Transverse colon (tissue), 4 donors: ENCODE results near the gene TPH2. TPM values are rescaled to one million over a fixed set of nuclear protein-coding genes. Genes with fewer than 3 reads are reported as not detected.

Experiments used
- DNase-seq: peaks from one replicate; pipeline ENCODE4 v3.0.0-alpha.2; 2019
- H3K27ac ChIP-seq, 4 donors: fragments of 200-600 bp; sonication (generic); 2 replicates each; pipeline ENCODE4 v1.5.1; 2016 to 2018; ENCODE audit warnings: inconsistent platforms in 4 of 4
- H3K27me3 ChIP-seq: fragments of 200-600 bp; sonication (generic); 2 replicates; pipeline ENCODE4 v1.5.1; 2017; ENCODE audit warnings: inconsistent platforms
- H3K36me3 ChIP-seq, 4 donors: fragments of 200-600 bp; sonication (generic); 2 replicates each; pipeline ENCODE4 v1.5.1; 2017 to 2019; ENCODE audit warnings: inconsistent platforms in 4 of 4
- H3K4me1 ChIP-seq, 4 donors: fragments of 200-600 bp; sonication (generic); 2 replicates each; pipeline ENCODE4 v1.5.1; 2017 to 2020; ENCODE audit warnings: inconsistent platforms in 4 of 4
- H3K4me3 ChIP-seq, 4 donors: fragments of 200-600 bp; sonication (generic); 1 replicate in 1 of 4; 2 replicates in 3 of 4; pipeline versions ENCODE4 v1.5.1 to v1.6.1; 2017 to 2019; ENCODE audit warnings: inconsistent platforms in 4 of 4
- H3K9me3 ChIP-seq, 2 donors: fragments of 200-600 bp; sonication (generic); 2 replicates each; pipeline ENCODE4 v1.5.1; 2017 to 2019; ENCODE audit warnings: inconsistent platforms in 2 of 2
- EP300 ChIP-seq: sonication (generic); formaldehyde crosslinking; IDR thresholded peaks from one replicate; pipeline ENCODE4 v1.6.1; 2017; ENCODE audit warnings: antibody characterized with exemption, low read depth
- POLR2A ChIP-seq: fragments of 450-650 bp; IDR thresholded peaks from one replicate; pipeline ENCODE4 v1.6.1; 2016; ENCODE audit warnings: antibody characterized with exemption, mild to moderate bottlenecking, moderate library complexity
- POLR2AphosphoS5 ChIP-seq, 3 donors: sonication (generic); formaldehyde crosslinking; IDR thresholded peaks; one replicate each; pipeline ENCODE4 v1.6.1; 2016; ENCODE audit warnings: antibody characterized with exemption in 3 of 3
- WGBS, 2 donors: methylation state at CpG; one replicate each; pipeline ENCODE4 v1.1.5; 2018; ENCODE audit warnings: low coverage in 1 of 2; 5-methylcytosine and 5-hydroxymethylcytosine counted together
- in situ Hi-C, 4 donors: fragments of 200-750 bp; cut with MboI; loops; one replicate each; pipeline versions ENCODE4 v1.15.0 to v1.15.1; 2017; ENCODE audit warnings: low sequenced_read_pairs in 3 of 4, low pct_ligation_motif_present in 1 of 4, low pct_unique_long_range_greater_than_20kb in 1 of 4
- intact Hi-C: fragments of 100-400 bp; cut with DNase I; formaldehyde crosslinking; loops from one replicate; pipeline ENCODE4 v1.15.1; 2023; ENCODE audit warnings: low total_unique reads
- total RNA-seq, 4 donors: library from RNA; depleted of rRNA; stranded (reverse); fragments of >200 nt; gene quantifications; one replicate each; pipeline ENCODE4 v1.1.0, GENCODE V29; 2016
- TF ChIP-seq, protein P1 (sequence below), 5 experiments: fragments of 200-600 bp in 3 of 5; fragments of 450-650 bp in 2 of 5; sonication (generic) in 3 of 5; IDR thresholded peaks; 1 replicate in 2 of 5; 2 replicates in 3 of 5; pipeline ENCODE4 v1.5.1; 2016 to 2017; ENCODE audit warnings: antibody characterized with exemption in 5 of 5, inconsistent platforms in 3 of 5, mild to moderate bottlenecking in 2 of 5, moderate library complexity in 1 of 5

The TPH2 gene
- total RNA-seq, 4 donors from 2014 or later = not detected

DNA sequence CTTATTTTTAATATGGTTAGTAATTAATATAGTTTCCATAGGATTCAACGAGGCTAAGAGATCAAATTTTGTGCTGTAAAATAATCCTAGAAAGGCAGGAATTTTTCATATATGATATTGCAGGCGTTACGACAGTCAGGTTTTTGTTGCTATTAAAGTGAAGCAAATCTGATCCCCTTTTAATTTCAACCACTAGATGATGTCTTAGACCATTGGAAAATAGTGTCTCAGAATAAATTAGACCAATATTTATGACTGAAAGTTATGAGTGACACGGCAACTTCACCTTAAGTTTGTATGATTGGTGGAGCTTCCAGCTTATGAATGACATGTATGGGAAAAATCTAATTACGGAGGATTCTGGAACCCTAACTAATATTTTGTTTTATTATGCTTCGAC lies 2.5 kb downstream of the TPH2 start:
- in situ Hi-C loops = loop anchor here in 1 of 4 donors (25.0 kb wide), 1 partner anchor 104 kb away; the partner anchor contains the start of gene TBC1D15
- Histone ChIP-seq H3K27me3 (peaks cover 56% of the 10 kb centered on the region), H3K36me3 (no peaks in the 10 kb centered on the region), H3K4me3 (no peak overlapping the region), H3K4me1 (no peaks in the 10 kb centered on the region), H3K9me3 (no peaks in the 10 kb centered on the region), H3K27ac (no peak overlapping the region)
- no peak for DNase-seq
- intact Hi-C loops = loop anchor here (1.0 kb wide), 1 partner anchor 28 kb away; no protein-coding TSS in a partner anchor
- no peak for TF ChIP-seq POLR2A
- TF ChIP-seq POLR2AphosphoS5 (IDR thresholded peaks at IDR 0.05) = no peak
- TF ChIP-seq, protein P1, sequence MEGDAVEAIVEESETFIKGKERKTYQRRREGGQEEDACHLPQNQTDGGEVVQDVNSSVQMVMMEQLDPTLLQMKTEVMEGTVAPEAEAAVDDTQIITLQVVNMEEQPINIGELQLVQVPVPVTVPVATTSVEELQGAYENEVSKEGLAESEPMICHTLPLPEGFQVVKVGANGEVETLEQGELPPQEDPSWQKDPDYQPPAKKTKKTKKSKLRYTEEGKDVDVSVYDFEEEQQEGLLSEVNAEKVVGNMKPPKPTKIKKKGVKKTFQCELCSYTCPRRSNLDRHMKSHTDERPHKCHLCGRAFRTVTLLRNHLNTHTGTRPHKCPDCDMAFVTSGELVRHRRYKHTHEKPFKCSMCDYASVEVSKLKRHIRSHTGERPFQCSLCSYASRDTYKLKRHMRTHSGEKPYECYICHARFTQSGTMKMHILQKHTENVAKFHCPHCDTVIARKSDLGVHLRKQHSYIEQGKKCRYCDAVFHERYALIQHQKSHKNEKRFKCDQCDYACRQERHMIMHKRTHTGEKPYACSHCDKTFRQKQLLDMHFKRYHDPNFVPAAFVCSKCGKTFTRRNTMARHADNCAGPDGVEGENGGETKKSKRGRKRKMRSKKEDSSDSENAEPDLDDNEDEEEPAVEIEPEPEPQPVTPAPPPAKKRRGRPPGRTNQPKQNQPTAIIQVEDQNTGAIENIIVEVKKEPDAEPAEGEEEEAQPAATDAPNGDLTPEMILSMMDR (IDR thresholded peaks at IDR 0.05) = no peak
- TF ChIP-seq EP300 = no peak
- WGBS, 2 donors = 78 to 81% methylated on average over 6 of the region's 6 CpGs

DNA sequence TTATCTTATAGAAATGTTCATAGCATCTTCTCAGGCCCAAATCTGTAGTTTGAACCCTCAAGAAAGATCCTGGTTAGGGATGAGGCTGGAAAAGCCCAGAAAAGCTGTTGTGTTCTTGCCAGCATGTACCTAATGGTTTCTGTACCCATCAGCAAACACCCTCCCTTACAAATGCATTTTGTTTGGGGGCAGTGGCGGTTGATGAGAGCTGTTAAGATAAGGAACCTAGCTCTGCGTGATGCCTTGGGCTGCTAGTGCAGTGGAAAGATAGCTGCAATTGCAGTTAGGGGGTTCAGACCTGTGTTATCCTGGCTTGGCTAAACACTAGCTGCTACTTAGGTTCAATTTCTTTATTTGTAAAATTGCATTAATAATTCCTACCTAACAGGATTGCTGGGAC lies 3.6 kb downstream of the TPH2 start:
- Histone ChIP-seq H3K9me3 (no peaks in the 10 kb centered on the region), H3K4me1 (no peaks in the 10 kb centered on the region), H3K4me3 (no peak overlapping the region), H3K27ac (no peak overlapping the region), H3K36me3 (no peaks in the 10 kb centered on the region), H3K27me3 (peaks cover 55% of the 10 kb centered on the region)
- intact Hi-C loops (no loop called here), in situ Hi-C loops (loop anchor here in 1 of 4 donors (25.0 kb wide), 1 partner anchor 105 kb away; the partner anchor contains the start of gene TBC1D15)
- 85% methylated on average over 2 of the region's 2 CpGs; no CpG with 5 or more reads in 1 of the 2 donors for WGBS, 2 donors
- TF ChIP-seq EP300 (no peak), POLR2AphosphoS5 (IDR thresholded peaks at IDR 0.05) (no peak), POLR2A (no peak)
- TF ChIP-seq, protein P1 (IDR thresholded peaks at IDR 0.05) = no peak
- no peak for DNase-seq

DNA sequence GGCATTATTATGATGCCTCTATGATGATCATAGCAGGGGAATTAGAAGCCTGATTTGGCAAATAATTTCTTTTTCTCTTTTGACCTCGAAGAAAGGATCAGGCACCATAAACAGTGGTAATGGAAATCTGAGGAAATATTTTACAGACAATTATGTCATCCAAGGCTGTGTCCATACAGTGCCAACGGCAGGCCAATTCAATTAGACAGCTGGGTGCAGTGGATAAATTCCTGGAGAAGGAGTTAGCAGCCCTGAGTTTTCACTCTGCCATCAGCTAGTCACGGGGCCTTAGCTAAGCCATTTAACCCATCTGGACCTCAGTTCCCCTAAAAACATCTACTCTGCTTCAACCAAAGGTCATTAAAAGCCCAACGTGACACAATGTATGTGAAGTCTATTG lies 4.1 kb downstream of the TPH2 start:
- WGBS, 2 donors = 58 to 60% methylated on average over 3 to 4 of the region's 4 CpGs

DNA sequence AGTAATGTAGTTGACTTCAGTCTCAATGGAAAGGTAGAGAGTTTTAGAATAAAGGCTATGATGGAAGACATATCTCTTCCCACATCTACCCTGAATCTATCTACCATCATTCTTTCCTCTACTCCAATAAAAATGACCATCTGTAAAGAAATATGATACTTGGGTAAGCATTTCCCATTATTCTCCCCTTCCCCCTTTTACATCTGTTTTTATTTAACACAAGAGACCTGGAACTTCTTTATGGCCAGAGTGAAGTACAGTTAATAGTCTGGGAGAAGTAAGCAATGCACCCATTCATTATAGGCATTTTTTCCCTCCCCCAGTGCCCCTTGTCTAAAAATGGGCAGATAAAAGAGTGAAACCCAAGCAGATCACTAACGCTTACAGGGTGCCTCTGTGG lies 6.5 kb downstream of the TPH2 start:
- no peak overlapping the region for H3K4me3 ChIP-seq
- H3K9me3 ChIP-seq = no peaks in the 10 kb centered on the region
- TF ChIP-seq POLR2A (no peak), EP300 (no peak), POLR2AphosphoS5 (IDR thresholded peaks at IDR 0.05) (no peak)
- TF ChIP-seq, protein P1 (IDR thresholded peaks at IDR 0.05) = no peak
- no peaks in the 10 kb centered on the region for H3K4me1 ChIP-seq
- no peak for DNase-seq
- intact Hi-C loops = no loop called here
- in situ Hi-C loops = loop anchor here in 1 of 4 donors (25.0 kb wide), 1 partner anchor 108 kb away; the partner anchor contains the start of gene TBC1D15
- no peaks in the 10 kb centered on the region for H3K36me3 ChIP-seq
- no peak overlapping the region for H3K27ac ChIP-seq
- peaks cover 40% of the 10 kb centered on the region for H3K27me3 ChIP-seq
- WGBS, 2 donors = 29 to 45% methylated on average over 1 of the region's 1 CpG

More for the DNA sequence above, 4.1 kb downstream of the TPH2 start:
- in situ Hi-C loops (loop anchor here in 1 of 4 donors (25.0 kb wide), 1 partner anchor 105 kb away; the partner anchor contains the start of gene TBC1D15), intact Hi-C loops (no loop called here)
- no peak overlapping the region for H3K4me3 ChIP-seq
- no peak overlapping the region for H3K27ac ChIP-seq
- H3K4me1 ChIP-seq = no peaks in the 10 kb centered on the region
- H3K9me3 ChIP-seq = no peaks in the 10 kb centered on the region
- no peak for DNase-seq
- TF ChIP-seq POLR2A = no peak
- no peak for TF ChIP-seq EP300
- TF ChIP-seq, protein P1 (IDR thresholded peaks at IDR 0.05) = no peak
- TF ChIP-seq POLR2AphosphoS5 (IDR thresholded peaks at IDR 0.05) = no peak
- H3K27me3 ChIP-seq = peaks cover 54% of the 10 kb centered on the region
- no peaks in the 10 kb centered on the region for H3K36me3 ChIP-seq
